IPS-18c (cell line): ENCODE measurements around the gene ARNT2.
"Not testable (repeated sequence)": the region's sequence is repeated elsewhere in the genome, so short reads cannot be mapped to it uniquely, and the experiment has no call there.

Experiments
- H3K4me3 ChIP-seq: 2 replicates; pipeline ENCODE4 v1.7.0; 2013; ENCODE audit warnings: low read depth, mild to moderate bottlenecking, low read length, moderate library complexity; ENCODE audit not compliant: insufficient read depth
- H3K9me3 ChIP-seq: one replicate; pipeline ENCODE4 v1.6.1; 2013; ENCODE audit warnings: mild to moderate bottlenecking, low read length, moderate library complexity; ENCODE audit not compliant: control insufficient read depth, insufficient read depth

The ARNT2 gene

DNA sequence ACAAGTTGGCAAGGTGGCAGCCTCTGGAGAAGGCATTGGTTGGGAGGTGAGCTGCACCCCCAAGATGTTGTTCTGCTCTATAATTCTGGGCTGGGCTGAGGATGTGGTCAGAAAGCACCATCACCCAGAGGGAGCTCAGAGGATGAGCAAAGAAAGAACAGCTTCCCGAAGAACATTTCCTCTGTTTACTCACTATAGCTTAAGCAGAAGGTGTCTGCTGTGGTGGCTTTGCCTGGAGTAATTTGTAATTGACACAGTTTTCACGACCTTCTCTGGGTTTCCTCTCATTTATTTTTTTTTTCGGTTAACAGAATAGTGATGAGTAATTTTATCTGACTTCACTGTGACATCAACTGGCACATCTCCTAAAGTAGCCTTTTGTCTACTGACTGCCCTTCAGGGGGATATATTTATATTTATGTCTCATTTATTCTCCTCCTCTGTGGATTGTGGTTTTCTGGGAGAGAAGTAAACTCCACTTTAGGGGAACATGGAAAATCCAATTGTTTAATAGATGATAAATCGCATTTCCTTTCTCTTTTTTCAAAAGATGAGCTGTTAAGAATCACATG, 241.4 kb downstream of the ARNT2 start:
- no peak overlapping the region for H3K4me3 ChIP-seq

GRCh38 chr15:80647424-80647823, 243.2 kb downstream of the ARNT2 start:
- not testable (repeated sequence) for H3K9me3 ChIP-seq, H3K4me3 ChIP-seq

More for the DNA sequence above, 241.4 kb downstream of the ARNT2 start:
- H3K9me3 ChIP-seq, result peaks cover 6% of the 10 kb centered on the region
